ENCODE data around the gene NUBPL.
"Not testable (repeated sequence)": the region's sequence is repeated elsewhere in the genome, so short reads cannot be mapped to it uniquely, and the experiment has no call there.

The NUBPL gene

GRCh38 chr14:31745741-31746140 lies 184.5 kb downstream of the NUBPL start:
- DNase-seq (ENCODE audit: low read depth): no peak

GRCh38 chr14:31746326-31746725 lies 185.1 kb downstream of the NUBPL start:
- DNase-seq (ENCODE audit: low read depth): no peak

GRCh38 chr14:31749275-31749674 lies 188.1 kb downstream of the NUBPL start:
- DNase-seq (ENCODE audit: low read depth): no peak

GRCh38 chr14:31751047-31751446 lies 189.8 kb downstream of the NUBPL start:
- DNase-seq (ENCODE audit: low read depth): not testable (repeated sequence)

GRCh38 chr14:31752867-31753661 lies 191.9 kb downstream of the NUBPL start:
- DNase-seq (ENCODE audit: low read depth): no peak

- no peak for DNase-seq (ENCODE audit: low read depth)
Observed at GRCh38 chr14:31758941-31759340, 197.7 kb downstream of the NUBPL start.

GRCh38 chr14:31760277-31760676 lies 199.1 kb downstream of the NUBPL start:
- DNase-seq (ENCODE audit: low read depth): no peak

- no peak for DNase-seq (ENCODE audit: low read depth)
Observed at GRCh38 chr14:31761325-31761724, 200.1 kb downstream of the NUBPL start.

- DNase-seq (ENCODE audit: low read depth): no peak
Observed at GRCh38 chr14:31763041-31763440, 201.8 kb downstream of the NUBPL start.

GRCh38 chr14:31766315-31766892 lies 205.2 kb downstream of the NUBPL start:
- DNase-seq (ENCODE audit: low read depth): no peak

- DNase-seq (ENCODE audit: low read depth): no peak
Observed at GRCh38 chr14:31768355-31768754, 207.2 kb downstream of the NUBPL start.

- DNase-seq (ENCODE audit: low read depth): no peak
Observed at GRCh38 chr14:31770271-31770670, 209.1 kb downstream of the NUBPL start.

- no peak for DNase-seq (ENCODE audit: low read depth)
Observed at GRCh38 chr14:31774567-31774966, 213.4 kb downstream of the NUBPL start.

- DNase-seq (ENCODE audit: low read depth): no peak
Observed at GRCh38 chr14:31777312-31777711, 216.1 kb downstream of the NUBPL start.

GRCh38 chr14:31781578-31781977 lies 220.4 kb downstream of the NUBPL start:
- no peak for DNase-seq (ENCODE audit: low read depth)

GRCh38 chr14:31785574-31785973 lies 224.4 kb downstream of the NUBPL start:
- no peak for DNase-seq (ENCODE audit: low read depth)

- DNase-seq (ENCODE audit: low read depth): no peak
Observed at GRCh38 chr14:31787377-31787776, 226.2 kb downstream of the NUBPL start.

- DNase-seq (ENCODE audit: low read depth): no peak
Observed at GRCh38 chr14:31788340-31788739, 227.1 kb downstream of the NUBPL start.

- DNase-seq (ENCODE audit: low read depth): no peak
Observed at GRCh38 chr14:31792726-31793125, 231.5 kb downstream of the NUBPL start.

- not testable (repeated sequence) for DNase-seq (ENCODE audit: low read depth)
Observed at GRCh38 chr14:31797946-31798345, 236.7 kb downstream of the NUBPL start.

GRCh38 chr14:31802838-31803237 lies 241.6 kb downstream of the NUBPL start:
- DNase-seq (ENCODE audit: low read depth): no peak

- no peak for DNase-seq (ENCODE audit: low read depth)
Observed at GRCh38 chr14:31806249-31806648, 245.0 kb downstream of the NUBPL start.

- not testable (repeated sequence) for DNase-seq (ENCODE audit: low read depth)
Observed at GRCh38 chr14:31811693-31812628, 250.8 kb downstream of the NUBPL start.

Data from stimulated activated CD8-positive, alpha-beta memory T cell treated with anti-CD3 and anti-CD28 coated beads, Interleukin-7, amount 100 ng/mL, for 24 hours (primary cell).